CD14-positive monocyte (primary cell): Measurements from ENCODE around the gene VAV2. TPM values are rescaled to one million over a fixed set of nuclear protein-coding genes. Genes with fewer than 3 reads are reported as not detected.

ENCODE experiments used
- DNase-seq, 3 donors: peaks; one replicate each; pipeline ENCODE4 v3.0.0-alpha.2; 2011 to 2022
- H2AFZ ChIP-seq: 2 replicates; pipeline ENCODE4 v1.6.0; 2012; ENCODE audit warnings: mild to moderate bottlenecking, low read depth, low read length, inconsistent platforms; ENCODE audit not compliant: insufficient read depth, poor library complexity, severe bottlenecking
- H3K27ac ChIP-seq, 2 donors: 1 replicate in 1 of 2; 2 replicates in 1 of 2; pipeline ENCODE4 v1.5.1; 2012 to 2013; ENCODE audit warnings: low read length in 2 of 2, control low read depth in 1 of 2, inconsistent platforms in 1 of 2, low read depth in 1 of 2, mild to moderate bottlenecking in 1 of 2
- H3K27me3 ChIP-seq, 2 donors: one replicate each; pipeline versions ENCODE4 v1.6.0 to v1.6.1; 2011 to 2013; ENCODE audit warnings: low read length in 2 of 2; ENCODE audit not compliant: control insufficient read depth in 2 of 2, insufficient read depth in 2 of 2
- H3K36me3 ChIP-seq, 2 donors: replicated peaks in 1 of 2; 1 replicate in 1 of 2; 2 replicates in 1 of 2; pipeline versions ENCODE4 v1.5.1 to v1.6.1; 2012 to 2013; ENCODE audit warnings: low read length in 2 of 2, control low read depth in 1 of 2, inconsistent platforms in 1 of 2, mild to moderate bottlenecking in 1 of 2; ENCODE audit not compliant: insufficient read depth in 2 of 2, control insufficient read depth in 1 of 2
- H3K4me1 ChIP-seq, 2 donors: 1 replicate in 1 of 2; 2 replicates in 1 of 2; pipeline versions ENCODE4 v1.5.1 to v1.6.1; 2012 to 2013; ENCODE audit warnings: low read length in 2 of 2, control low read depth in 1 of 2, inconsistent platforms in 1 of 2, mild to moderate bottlenecking in 1 of 2, moderate library complexity in 1 of 2; ENCODE audit not compliant: insufficient read depth in 2 of 2, control insufficient read depth in 1 of 2
- H3K4me2 ChIP-seq: replicated peaks from 2 replicates; pipeline ENCODE3; 2012; ENCODE audit warnings: low read length, moderate library complexity, mild to moderate bottlenecking; ENCODE audit not compliant: poor library complexity, severe bottlenecking; ENCODE audit errors: extremely low read depth
- H3K4me3 ChIP-seq, 3 experiments: fragments of 200-600 bp in 1 of 3; sonication (generic) in 1 of 3; replicated peaks in 1 of 3; 1 replicate in 2 of 3; 2 replicates in 1 of 3; pipeline ENCODE4 v1.5.1; 2011 to 2013; ENCODE audit warnings: low read length in 3 of 3, mild to moderate bottlenecking in 3 of 3, control low read depth in 2 of 3, low read depth in 2 of 3, inconsistent platforms in 1 of 3, moderate library complexity in 1 of 3
- H3K79me2 ChIP-seq: 2 replicates; pipeline ENCODE4 v1.6.0; 2012; ENCODE audit warnings: mild to moderate bottlenecking, control low read depth, inconsistent platforms, low read length, moderate library complexity; ENCODE audit not compliant: insufficient read depth
- H3K9ac ChIP-seq: 2 replicates; pipeline ENCODE4 v1.6.0; 2017; ENCODE audit warnings: low read length, mild to moderate bottlenecking; ENCODE audit not compliant: insufficient read depth, poor library complexity, severe bottlenecking
- H3K9me3 ChIP-seq, 2 donors: replicated peaks in 1 of 2; 1 replicate in 1 of 2; 2 replicates in 1 of 2; pipeline versions ENCODE4 v1.5.1 to v1.6.1; 2012 to 2013; ENCODE audit warnings: low read length in 2 of 2, control low read depth in 1 of 2; ENCODE audit not compliant: control insufficient read depth in 1 of 2, insufficient read depth in 1 of 2
- H4K20me1 ChIP-seq: 2 replicates; pipeline ENCODE4 v1.6.0; 2012; ENCODE audit warnings: mild to moderate bottlenecking, low read length, control low read depth, moderate library complexity; ENCODE audit not compliant: insufficient read depth
- H3K27ac Mint-ChIP-seq, 7 donors: one replicate each; pipeline ENCODE4 v1.8.0; 2020; ENCODE audit warnings: mild to moderate bottlenecking in 7 of 7, mixed read lengths in 7 of 7, moderate library complexity in 6 of 7, inconsistent platforms in 2 of 7
- H3K27me3 Mint-ChIP-seq, 3 donors: one replicate each; pipeline ENCODE4 v1.8.0; 2021 to 2022; ENCODE audit warnings: low read depth in 3 of 3, mild to moderate bottlenecking in 3 of 3, mixed read lengths in 3 of 3, moderate library complexity in 3 of 3, inconsistent platforms in 1 of 3
- H3K36me3 Mint-ChIP-seq, 2 donors: one replicate each; pipeline ENCODE4 v1.8.0; 2020; ENCODE audit warnings: mixed read lengths in 2 of 2, inconsistent platforms in 1 of 2, mild to moderate bottlenecking in 1 of 2
- H3K4me1 Mint-ChIP-seq: one replicate; pipeline ENCODE4 v1.8.0; 2020; ENCODE audit warnings: mild to moderate bottlenecking, mixed read lengths
- H3K4me3 Mint-ChIP-seq, 2 donors: one replicate each; pipeline ENCODE4 v1.8.0; 2020; ENCODE audit warnings: mild to moderate bottlenecking in 2 of 2, mixed read lengths in 2 of 2, moderate library complexity in 1 of 2
- H3K9me3 Mint-ChIP-seq, 7 donors: one replicate each; pipeline ENCODE4 v1.8.0; 2020 to 2022; ENCODE audit warnings: mixed read lengths in 7 of 7, mild to moderate bottlenecking in 6 of 7, moderate library complexity in 6 of 7, inconsistent platforms in 2 of 7
- CTCF ChIP-seq: fragments of 200-600 bp; IDR thresholded peaks from one replicate; pipeline ENCODE4 v1.8.0; 2022; ENCODE audit warnings: antibody characterized with exemption, mild to moderate bottlenecking
- WGBS: methylation state at CpG from one replicate; pipeline ENCODE4 v1.1.5; 2013; ENCODE audit warnings: missing lambda C conversion rate; ENCODE audit not compliant: insufficient coverage; 5-methylcytosine and 5-hydroxymethylcytosine counted together
- intact Hi-C, 2 donors: fragments of 100-400 bp; cut with micrococcal nuclease; formaldehyde crosslinking; loops; one replicate each; pipeline versions ENCODE4 v1.15.0 to v1.15.1; 2023
- polyA plus RNA-seq, 3 donors: library from polyadenylated mRNA; depleted of rRNA in 1 of 3; unstranded in 2 of 3; stranded (reverse) in 1 of 3; fragments of 300-500 nt in 2 of 3; fragments of >200 nt in 1 of 3; fragmentation: Illumina TruSeq in 2 of 3; gene quantifications; 1 replicate in 2 of 3; 2 replicates in 1 of 3; pipeline ENCODE4 v1.2.3, GENCODE V29; 2012 to 2021

The VAV2 gene
- polyA plus RNA-seq, 3 donors, result 2.3 to 13.6 (median 2.3) TPM

- Histone ChIP-seq H3K79me2 (no peaks in the 10 kb centered on the region), H3K4me2 (peak overlapping the region; percentile 81), H3K27ac (peak overlapping the region; percentile 73 to 84), H3K9me3 (no peaks in the 10 kb centered on the region), H3K27me3 (no peaks in the 10 kb centered on the region), H4K20me1 (no peaks in the 10 kb centered on the region), H2AFZ (no peak overlapping the region), H3K9ac (no peak overlapping the region), H3K4me1 (peaks cover 57 to 69% of the 10 kb centered on the region in 2 donors), H3K4me3 (peak overlapping the region in 1 of 3 experiments; percentile 69), H3K36me3 (peaks cover 8 to 36% of the 10 kb centered on the region in 2 donors)
- TF ChIP-seq CTCF, result no peak
- Mint-ChIP-seq H3K9me3 (peaks cover 0 to 3% (median 0%) of the 10 kb centered on the region in 7 donors), H3K27me3 (peaks cover 3 to 11% (median 5%) of the 10 kb centered on the region in 3 donors), H3K27ac (peak overlapping the region in 6 of 7 donors; percentile 79 to 94 (median 87)), H3K4me1 (peaks cover 72% of the 10 kb centered on the region), H3K4me3 (peak overlapping the region in 1 of 2 donors; percentile 83), H3K36me3 (peaks cover 41 to 56% of the 10 kb centered on the region in 2 donors)
- 83% methylated on average over 20 of the region's 37 CpGs for WGBS
- intact Hi-C loops, result no loop called here
- no peak for DNase-seq
These were observed 203.9 kb downstream of the VAV2 start for GRCh38 chr9:133788045-133788818.

- intact Hi-C loops, result no loop called here
- peaks cover 71% of the 10 kb centered on the region for H3K4me1 Mint-ChIP-seq
- H3K4me3 Mint-ChIP-seq, result no peak overlapping the region
- Histone ChIP-seq H3K4me2 (peak overlapping the region; percentile 81), H3K9ac (no peak overlapping the region), H3K9me3 (no peaks in the 10 kb centered on the region), H2AFZ (no peak overlapping the region), H3K79me2 (no peaks in the 10 kb centered on the region), H3K36me3 (peaks cover 8 to 42% of the 10 kb centered on the region in 2 donors), H3K27ac (peak overlapping the region; percentile 73 to 84), H3K4me3 (peak overlapping the region in 1 of 3 experiments; percentile 69), H3K4me1 (peaks cover 53 to 69% of the 10 kb centered on the region in 2 donors), H4K20me1 (no peaks in the 10 kb centered on the region), H3K27me3 (no peaks in the 10 kb centered on the region)
- H3K9me3 Mint-ChIP-seq, result peaks cover 0 to 3% (median 0%) of the 10 kb centered on the region in 7 donors
- H3K27ac Mint-ChIP-seq, result peak overlapping the region; percentile 66 to 95 (median 91)
- 0% methylated on average over 4 of the region's 5 CpGs for WGBS
- H3K36me3 Mint-ChIP-seq, result peaks cover 45 to 61% of the 10 kb centered on the region in 2 donors
- peaks cover 3 to 11% (median 5%) of the 10 kb centered on the region in 3 donors for H3K27me3 Mint-ChIP-seq
- no peak for TF ChIP-seq CTCF
- peak in 2 of 3 donors; percentile 10 to 25 for DNase-seq
These were observed 204.4 kb downstream of the VAV2 start for GRCh38 chr9:133787754-133788025.
